Activated CD4-positive, alpha-beta T cell treated with anti-CD3 and anti-CD28 coated beads for 36 hours (primary cell): Measurements from ENCODE around the gene GP1BA. TPM values are rescaled to one million over a fixed set of nuclear protein-coding genes. Genes with fewer than 3 reads are reported as not detected.
A peak's percentile ranks its signal among the peaks of the same experiment; 100 is the strongest.

Source experiments
- ATAC-seq: fragments of 200-7000 bp; cut with Tn5 transposase; one replicate; pipeline ENCODE4 v1.10.0; 2021; ENCODE audit warnings: mild to moderate bottlenecking, moderate library complexity
- CTCF ChIA-PET: fragments of 350-600 bp; sonication (Branson Sonifier 250); formaldehyde crosslinking; loops from one replicate; lab custom pipeline; 2021; ENCODE audit warnings: antibody characterized with exemption; lab: Charles Lee
- POLR2A ChIA-PET: fragments of 350-600 bp; sonication (Branson Sonifier 250); formaldehyde crosslinking; loops from one replicate; lab custom pipeline; 2021; ENCODE audit warnings: antibody characterized with exemption, inconsistent platforms; lab: Charles Lee
- DNase-seq: peaks from one replicate; pipeline ENCODE4 v3.0.0-alpha.2; 2020
- H3K27ac Mint-ChIP-seq: one replicate; pipeline ENCODE4 v1.8.0; 2021; ENCODE audit warnings: mixed read lengths
- H3K27me3 Mint-ChIP-seq: one replicate; pipeline ENCODE4 v1.8.0; 2021; ENCODE audit warnings: mixed read lengths
- H3K36me3 Mint-ChIP-seq: one replicate; pipeline ENCODE4 v1.8.0; 2021; ENCODE audit warnings: low read depth, mixed read lengths
- H3K4me1 Mint-ChIP-seq: one replicate; pipeline ENCODE4 v1.8.0; 2021; ENCODE audit warnings: mixed read lengths
- H3K4me3 Mint-ChIP-seq: one replicate; pipeline ENCODE4 v1.8.0; 2021; ENCODE audit warnings: mild to moderate bottlenecking, moderate library complexity, mixed read lengths
- H3K9me3 Mint-ChIP-seq: one replicate; pipeline ENCODE4 v1.8.0; 2021; ENCODE audit warnings: low read depth, mixed read lengths
- intact Hi-C, 2 experiments: fragments of 100-400 bp; cut with DNase I in 1 of 2; cut with micrococcal nuclease in 1 of 2; formaldehyde crosslinking; loops; one replicate each; pipeline versions ENCODE4 v1.14.2 to v1.15.1; 2022 to 2024; cut with DNase I, micrococcal nuclease
- total RNA-seq, 2 experiments: library from RNA; stranded (reverse); gene quantifications; one replicate each; pipeline ENCODE4 v1.2.3, GENCODE V29; 2021

GP1BA gene
- not detected for total RNA-seq

- POLR2A ChIA-PET, result no interaction called here
- H3K4me3 Mint-ChIP-seq, result no peak within 1 kb of the TSS
Observed at GRCh38 chr17:4931963-4932362, at the start of gene GP1BA. TSS of gene GP1BA (plus strand) at chr17:4932277. CDS start at chr17:4932605, 328 bp downstream.

DNA sequence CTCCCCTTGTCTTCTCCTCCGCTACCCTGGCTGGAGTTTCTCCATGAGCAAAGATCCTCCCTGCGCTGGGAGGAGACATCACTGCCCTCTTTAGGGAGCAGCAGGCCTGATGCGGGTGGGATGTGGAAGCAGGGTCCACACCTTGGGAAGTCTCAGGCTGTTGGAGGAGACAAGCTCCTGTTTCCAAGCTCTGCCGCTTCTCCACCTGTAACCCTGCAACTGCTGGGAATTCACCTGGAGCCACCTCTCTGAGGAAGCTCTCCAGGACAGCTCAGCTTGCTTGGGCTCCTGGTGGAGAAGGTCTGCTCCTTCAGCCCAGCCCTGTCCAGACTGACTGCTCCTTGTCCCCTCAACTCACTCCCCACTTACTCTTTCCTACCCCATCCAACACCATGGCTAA lies 47.6 kb upstream of the GP1BA start:
- Mint-ChIP-seq H3K27ac (no peak overlapping the region), H3K36me3 (peaks cover 21% of the 10 kb centered on the region), H3K27me3 (no peaks in the 10 kb centered on the region), H3K4me1 (no peaks in the 10 kb centered on the region), H3K9me3 (no peaks in the 10 kb centered on the region), H3K4me3 (no peak overlapping the region)
- DNase-seq, result no peak
- ChIA-PET POLR2A (no interaction called here), CTCF (interaction anchor here (0.7 kb wide), 1 partner anchor 30 kb away, joined by 3 read pairs; no protein-coding TSS in a partner anchor)
- intact Hi-C loops, result loop anchor here in 1 of 2 experiments (5.0 kb wide), 1 partner anchor 47 kb away; no protein-coding TSS in a partner anchor
- no peak for ATAC-seq

More at GRCh38 chr17:4931963-4932362, at the start of gene GP1BA:
- no peak for DNase-seq
- CTCF ChIA-PET, result interaction anchor here (0.8 kb wide), 1 partner anchor 35 kb away, joined by 3 read pairs; the partner anchor contains the start of gene SPAG7
- Mint-ChIP-seq H3K9me3 (no peaks in the 10 kb centered on the region), H3K4me1 (peaks cover 17% of the 10 kb centered on the region), H3K36me3 (peaks cover 24% of the 10 kb centered on the region), H3K27ac (no peak within 1 kb of the TSS), H3K27me3 (no peaks in the 10 kb centered on the region)
- no peak for ATAC-seq
- intact Hi-C loops, result no loop called here

DNA sequence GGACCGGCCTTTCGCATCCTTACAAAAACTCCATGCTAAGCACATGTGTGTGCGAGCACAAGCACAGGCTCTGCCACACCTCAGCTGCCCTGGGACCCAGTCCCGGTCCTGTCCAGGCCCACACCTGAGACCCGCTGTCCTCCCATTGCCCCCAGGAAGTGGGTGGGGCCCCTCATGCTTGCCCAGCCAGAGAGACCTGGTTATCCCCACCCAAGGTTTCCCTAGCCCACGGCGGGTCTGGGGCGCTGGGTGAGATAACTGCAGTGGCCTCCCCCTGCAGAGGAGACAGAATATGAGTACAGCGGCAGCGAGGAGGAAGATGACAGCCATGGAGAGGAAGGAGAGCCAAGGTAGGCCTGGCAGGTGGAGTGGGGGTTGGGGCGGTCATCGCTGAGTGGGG lies 45.2 kb upstream of the GP1BA start:
- no peaks in the 10 kb centered on the region for H3K4me1 Mint-ChIP-seq
- ATAC-seq (no peak), DNase-seq (no peak)
- POLR2A ChIA-PET, result no interaction called here
- H3K36me3 Mint-ChIP-seq, result peaks cover 28% of the 10 kb centered on the region
- no peaks in the 10 kb centered on the region for H3K9me3 Mint-ChIP-seq
- CTCF ChIA-PET, result interaction anchor here (1.9 to 2.1 kb wide), 2 partner anchors 98 to 155 kb away, joined by 5 to 7 read pairs; partner anchors contain the start of genes GLTPD2 and MED11
- intact Hi-C loops, result loop anchor here in 1 of 2 experiments (5.0 kb wide), 2 partner anchors 320 to 400 kb away; no protein-coding TSS in a partner anchor
- peak overlapping the region; percentile 2 for H3K27ac Mint-ChIP-seq
- H3K27me3 Mint-ChIP-seq, result no peaks in the 10 kb centered on the region
- no peak overlapping the region for H3K4me3 Mint-ChIP-seq

GRCh38 chr17:4887581-4887980 lies 44.5 kb upstream of the GP1BA start:
- Mint-ChIP-seq H3K27me3 (no peaks in the 10 kb centered on the region), H3K36me3 (peaks cover 31% of the 10 kb centered on the region), H3K9me3 (no peaks in the 10 kb centered on the region), H3K27ac (no peak overlapping the region), H3K4me1 (no peaks in the 10 kb centered on the region), H3K4me3 (no peak overlapping the region)
- intact Hi-C loops, result loop anchor here in 1 of 2 experiments (5.0 kb wide), 2 partner anchors 320 to 400 kb away; no protein-coding TSS in a partner anchor
- ChIA-PET CTCF (interaction anchor here (1.9 to 2.1 kb wide), 2 partner anchors 99 to 156 kb away, joined by 5 to 7 read pairs; partner anchors contain the start of genes GLTPD2 and MED11), POLR2A (no interaction called here)
- no peak for DNase-seq
- no peak for ATAC-seq

GRCh38 chr17:4891411-4892410 lies 40.4 kb upstream of the GP1BA start:
- Mint-ChIP-seq H3K4me3 (no peak overlapping the region), H3K27ac (no peak overlapping the region), H3K36me3 (peaks cover 28% of the 10 kb centered on the region), H3K27me3 (no peaks in the 10 kb centered on the region), H3K4me1 (no peaks in the 10 kb centered on the region), H3K9me3 (no peaks in the 10 kb centered on the region)
- intact Hi-C loops, result no loop called here
- CTCF ChIA-PET, result interaction anchor here (0.9 kb wide), 1 partner anchor 31 kb away, joined by 4 read pairs; no protein-coding TSS in a partner anchor
- ATAC-seq, result no peak
- POLR2A ChIA-PET, result no interaction called here
- no peak for DNase-seq

DNA sequence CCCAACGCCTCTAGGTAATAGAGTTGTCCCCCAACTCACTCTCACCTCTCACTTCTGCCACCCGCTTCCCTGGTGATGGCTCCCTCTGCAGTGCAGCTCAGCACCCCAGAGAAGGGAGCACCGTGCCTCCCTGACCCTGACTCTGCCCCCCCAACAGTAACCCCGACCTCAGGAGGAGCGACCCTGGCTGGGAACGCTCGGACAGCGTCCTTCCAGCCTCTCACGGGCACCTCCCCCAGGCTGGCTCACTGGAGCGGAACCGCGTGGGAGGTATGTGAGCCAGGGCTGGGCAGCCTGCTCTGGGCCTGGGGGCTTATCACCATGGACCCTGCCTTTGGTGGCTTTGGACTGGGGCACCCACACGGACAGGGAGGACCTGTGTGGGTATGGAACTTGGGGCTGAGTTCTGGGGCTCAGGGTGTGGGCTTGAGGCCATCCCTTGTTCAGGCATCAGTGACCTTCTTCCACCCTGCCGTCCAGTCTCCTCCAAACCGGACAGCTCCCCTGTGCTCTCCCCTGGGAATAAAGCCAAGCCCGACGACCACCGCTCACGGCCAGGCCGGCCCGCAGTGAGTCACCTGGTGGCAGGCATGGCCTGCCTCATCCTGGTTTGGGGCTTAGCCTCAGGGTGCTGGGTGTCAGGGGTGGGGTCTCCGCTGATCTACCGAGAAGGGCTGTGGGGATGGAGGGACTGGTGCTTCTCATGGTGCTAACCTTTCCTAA lies 39.4 kb upstream of the GP1BA start:
- DNase-seq (no peak), ATAC-seq (no peak)
- peaks cover 33% of the 10 kb centered on the region for H3K36me3 Mint-ChIP-seq
- H3K9me3 Mint-ChIP-seq, result no peaks in the 10 kb centered on the region
- H3K4me3 Mint-ChIP-seq, result no peak overlapping the region
- ChIA-PET CTCF (no interaction called here), POLR2A (no interaction called here)
- no peaks in the 10 kb centered on the region for H3K27me3 Mint-ChIP-seq
- H3K4me1 Mint-ChIP-seq, result no peaks in the 10 kb centered on the region
- no peak overlapping the region for H3K27ac Mint-ChIP-seq
- intact Hi-C loops, result no loop called here

DNA sequence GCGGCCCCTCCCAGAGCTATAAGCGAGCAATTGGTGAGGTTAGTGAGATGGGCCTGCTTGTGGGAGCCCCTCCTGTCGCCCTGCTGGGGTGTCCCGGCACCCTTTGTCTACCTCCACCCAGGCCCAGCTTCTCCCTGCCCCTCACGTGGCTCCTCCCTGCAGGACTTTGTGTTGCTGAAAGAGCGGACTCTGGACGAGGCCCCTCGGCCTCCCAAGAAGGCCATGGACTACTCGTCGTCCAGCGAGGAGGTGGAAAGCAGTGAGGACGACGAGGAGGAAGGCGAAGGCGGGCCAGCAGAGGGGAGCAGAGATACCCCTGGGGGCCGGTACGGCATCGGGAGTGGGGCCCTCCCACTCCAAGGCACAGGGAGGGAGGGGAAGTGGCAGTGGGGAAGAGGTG lies 38.8 kb upstream of the GP1BA start:
- intact Hi-C loops, result no loop called here

GRCh38 chr17:4893721-4894560 lies 38.1 kb upstream of the GP1BA start:
- no peaks in the 10 kb centered on the region for H3K9me3 Mint-ChIP-seq
- DNase-seq, result no peak
- POLR2A ChIA-PET, result interaction anchor here (0.6 kb wide), 1 partner anchor 610 kb away, joined by 3 read pairs; no protein-coding TSS in a partner anchor
- H3K4me1 Mint-ChIP-seq, result peaks cover 3% of the 10 kb centered on the region
- H3K4me3 Mint-ChIP-seq, result no peak overlapping the region
- peaks cover 30% of the 10 kb centered on the region for H3K36me3 Mint-ChIP-seq
- ATAC-seq, result no peak
- CTCF ChIA-PET, result no interaction called here
- intact Hi-C loops, result no loop called here
- H3K27ac Mint-ChIP-seq, result no peak overlapping the region
- H3K27me3 Mint-ChIP-seq, result no peaks in the 10 kb centered on the region

More for the DNA sequence above, 38.8 kb upstream of the GP1BA start:
- no peak overlapping the region for H3K4me3 Mint-ChIP-seq
- DNase-seq (no peak), ATAC-seq (no peak)
- H3K27ac Mint-ChIP-seq, result no peak overlapping the region
- POLR2A ChIA-PET, result no interaction called here
- CTCF ChIA-PET, result no interaction called here
- H3K9me3 Mint-ChIP-seq, result no peaks in the 10 kb centered on the region
- no peaks in the 10 kb centered on the region for H3K27me3 Mint-ChIP-seq
- H3K4me1 Mint-ChIP-seq, result no peaks in the 10 kb centered on the region
- peaks cover 31% of the 10 kb centered on the region for H3K36me3 Mint-ChIP-seq

GRCh38 chr17:4895121-4895520 lies 37.0 kb upstream of the GP1BA start:
- Mint-ChIP-seq H3K9me3 (no peaks in the 10 kb centered on the region), H3K27ac (no peak overlapping the region), H3K4me1 (peaks cover 9% of the 10 kb centered on the region), H3K4me3 (no peak overlapping the region), H3K36me3 (peaks cover 25% of the 10 kb centered on the region), H3K27me3 (no peaks in the 10 kb centered on the region)
- DNase-seq (no peak), ATAC-seq (no peak)
- intact Hi-C loops, result no loop called here
- CTCF ChIA-PET, result interaction anchor here (0.8 kb wide), 1 partner anchor 106 kb away, joined by 3 read pairs; the partner anchor contains the start of gene GLTPD2
- POLR2A ChIA-PET, result no interaction called here

DNA sequence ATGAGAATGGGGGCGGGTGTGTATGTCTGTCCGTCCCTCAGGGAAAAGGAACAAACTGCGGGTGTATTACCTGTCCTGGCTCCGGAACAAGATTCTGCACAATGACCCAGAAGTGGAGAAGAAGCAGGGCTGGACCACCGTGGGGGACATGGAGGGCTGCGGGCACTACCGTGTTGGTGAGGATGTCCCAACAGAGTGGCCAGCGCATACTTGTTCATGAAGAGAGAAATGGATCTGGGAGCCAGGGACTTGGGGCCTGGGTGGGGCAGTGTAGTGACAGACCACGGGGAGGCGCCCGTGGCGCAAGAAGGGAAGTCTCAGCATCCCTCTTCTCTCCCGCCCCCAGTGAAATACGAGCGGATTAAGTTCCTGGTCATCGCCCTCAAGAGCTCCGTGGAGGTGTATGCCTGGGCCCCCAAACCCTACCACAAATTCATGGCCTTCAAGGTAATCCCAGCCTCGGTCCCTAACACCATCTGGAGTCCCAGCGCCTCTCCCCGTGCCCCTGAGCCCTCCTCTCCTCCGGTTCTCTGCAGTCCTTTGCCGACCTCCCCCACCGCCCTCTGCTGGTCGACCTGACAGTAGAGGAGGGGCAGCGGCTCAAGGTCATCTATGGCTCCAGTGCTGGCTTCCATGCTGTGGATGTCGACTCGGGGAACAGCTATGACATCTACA lies 36.3 kb upstream of the GP1BA start:
- CTCF ChIA-PET, result interaction anchor here (0.5 kb wide), 1 partner anchor 315 kb away, joined by 3 read pairs; no protein-coding TSS in a partner anchor
- H3K36me3 Mint-ChIP-seq, result peaks cover 23% of the 10 kb centered on the region
- no peak overlapping the region for H3K27ac Mint-ChIP-seq
- no peaks in the 10 kb centered on the region for H3K9me3 Mint-ChIP-seq
- H3K4me3 Mint-ChIP-seq, result no peak overlapping the region
- intact Hi-C loops, result no loop called here
- peaks cover 9% of the 10 kb centered on the region for H3K4me1 Mint-ChIP-seq
- H3K27me3 Mint-ChIP-seq, result no peaks in the 10 kb centered on the region
- no peak for ATAC-seq
- POLR2A ChIA-PET, result no interaction called here
- no peak for DNase-seq
